ENCODE data around the gene STN1.

Gene STN1

GRCh38 chr10:103928784-103929183 lies 10.8 kb upstream of the STN1 start:
- no peak for ATAC-seq

- ATAC-seq = no peak
These were observed 8.8 kb upstream of the STN1 start for GRCh38 chr10:103926722-103927319.

- no peak for ATAC-seq
These were observed 7.6 kb upstream of the STN1 start for GRCh38 chr10:103925591-103925990.

- ATAC-seq = no peak
These were observed 5.5 kb upstream of the STN1 start for GRCh38 chr10:103923502-103923901.

- no peak for ATAC-seq
These were observed 4.7 kb upstream of the STN1 start for GRCh38 chr10:103922659-103923058.

- no peak for ATAC-seq
These were observed 3.8 kb upstream of the STN1 start for GRCh38 chr10:103921750-103922195.

GRCh38 chr10:103921248-103921647 lies 3.3 kb upstream of the STN1 start:
- no peak for ATAC-seq

GRCh38 chr10:103919648-103920025 lies 1.7 kb upstream of the STN1 start:
- no peak for ATAC-seq

- peak; percentile 1 for ATAC-seq
These were observed 507 bp downstream of the STN1 start for GRCh38 chr10:103917302-103918052.

- ATAC-seq = no peak
These were observed 1.1 kb downstream of the STN1 start for GRCh38 chr10:103916876-103917275.

- ATAC-seq = no peak
These were observed 1.7 kb downstream of the STN1 start for GRCh38 chr10:103916254-103916653.

GRCh38 chr10:103915796-103916195 lies 2.2 kb downstream of the STN1 start:
- ATAC-seq = no peak

GRCh38 chr10:103912759-103913158 lies 5.2 kb downstream of the STN1 start:
- no peak for ATAC-seq

GRCh38 chr10:103911021-103911459 lies 6.9 kb downstream of the STN1 start:
- peak; percentile 39 to 44 for ATAC-seq

- peak; percentile 15 to 31 for ATAC-seq
These were observed 7.5 kb downstream of the STN1 start for GRCh38 chr10:103910442-103911012.

- ATAC-seq = no peak
These were observed 12.5 kb downstream of the STN1 start for GRCh38 chr10:103905441-103905840.

- peak; percentile 49 to 51 for ATAC-seq
These were observed 16.7 kb downstream of the STN1 start for GRCh38 chr10:103901299-103901698.

GRCh38 chr10:103899312-103899711 lies 18.7 kb downstream of the STN1 start:
- no peak for ATAC-seq

GRCh38 chr10:103897241-103897774 lies 20.7 kb downstream of the STN1 start:
- no peak for ATAC-seq

GRCh38 chr10:103896225-103896624 lies 21.8 kb downstream of the STN1 start:
- no peak for ATAC-seq

GRCh38 chr10:103895411-103896186 lies 22.4 kb downstream of the STN1 start:
- peak; percentile 64 to 70 for ATAC-seq

GRCh38 chr10:103894441-103894864 lies 23.5 kb downstream of the STN1 start:
- ATAC-seq = no peak

GRCh38 chr10:103893817-103894216 lies 24.2 kb downstream of the STN1 start:
- ATAC-seq = no peak

All from activated CD4-positive, CD25-positive, alpha-beta regulatory T cell treated with anti-CD3 and anti-CD28 coated beads, Interleukin-2, amount 50 U/mL, for 24 hours (primary cell).